Eye (tissue), 1 donor: Measurements from ENCODE around the gene ZFY.
"Not testable (repeated sequence)": the region's sequence is repeated elsewhere in the genome, so short reads cannot be mapped to it uniquely, and the experiment has no call there.

ENCODE experiments used
- DNase-seq: peaks from one replicate; pipeline ENCODE4 v3.0.0-alpha.2; 2015

ZFY gene

GRCh38 chrY:2979283-2979682 lies 44.1 kb downstream of the ZFY start:
- DNase-seq: no peak

- DNase-seq: no peak
Measured at GRCh38 chrY:2984491-2984890, 49.3 kb downstream of the ZFY start.

GRCh38 chrY:2987178-2987577 lies 52.0 kb downstream of the ZFY start:
- not testable (repeated sequence) for DNase-seq

GRCh38 chrY:2997369-2997768 lies 62.2 kb downstream of the ZFY start:
- DNase-seq: not testable (repeated sequence)

GRCh38 chrY:3002190-3002589 lies 67.0 kb downstream of the ZFY start:
- no peak for DNase-seq

- DNase-seq: no peak
Measured at GRCh38 chrY:3002680-3003515, 67.7 kb downstream of the ZFY start.

- DNase-seq: no peak
Measured at GRCh38 chrY:3003516-3003830, 68.3 kb downstream of the ZFY start.

- DNase-seq: no peak
Measured at GRCh38 chrY:3003846-3004245, 68.7 kb downstream of the ZFY start.

- not testable (repeated sequence) for DNase-seq
Measured at GRCh38 chrY:3006031-3006430, 70.8 kb downstream of the ZFY start.

- no peak for DNase-seq
Measured at GRCh38 chrY:3007967-3008366, 72.8 kb downstream of the ZFY start.

- no peak for DNase-seq
Measured at GRCh38 chrY:3012226-3012625, 77.0 kb downstream of the ZFY start.

GRCh38 chrY:3016594-3016993 lies 81.4 kb downstream of the ZFY start:
- DNase-seq: no peak

GRCh38 chrY:3018546-3018945 lies 83.4 kb downstream of the ZFY start:
- no peak for DNase-seq

- no peak for DNase-seq
Measured at GRCh38 chrY:3019584-3019983, 84.4 kb downstream of the ZFY start.

- DNase-seq: no peak
Measured at GRCh38 chrY:3021176-3021575, 86.0 kb downstream of the ZFY start.

GRCh38 chrY:3023606-3024005 lies 88.4 kb downstream of the ZFY start:
- DNase-seq: no peak

- no peak for DNase-seq
Measured at GRCh38 chrY:3025357-3025756, 90.2 kb downstream of the ZFY start.
